Breast epithelium (tissue), 4 donors: Measurements from ENCODE around the gene DDC. TPM values are rescaled to one million over a fixed set of nuclear protein-coding genes. Genes with fewer than 3 reads are reported as not detected.

Experiments
- DNase-seq, 2 donors: peaks; one replicate each; pipeline ENCODE4 v3.0.0-alpha.2; 2019; ENCODE audit warnings: low spot score in 2 of 2
- H3K27ac ChIP-seq, 2 donors: fragments of 200-600 bp; sonication (generic) in 1 of 2; one replicate each; pipeline ENCODE4 v1.5.1; 2016 to 2019; ENCODE audit warnings: mild to moderate bottlenecking in 1 of 2
- H3K27me3 ChIP-seq, 2 donors: fragments of 200-600 bp; sonication (generic) in 1 of 2; one replicate each; pipeline versions ENCODE4 v1.5.1 to v1.6.0; 2017 to 2019; ENCODE audit warnings: control low read depth in 1 of 2, mild to moderate bottlenecking in 1 of 2
- H3K36me3 ChIP-seq: fragments of 200-600 bp; one replicate; pipeline ENCODE4 v1.5.1; 2019
- H3K4me1 ChIP-seq, 2 donors: fragments of 200-600 bp; sonication (generic); one replicate each; pipeline ENCODE4 v1.5.1; 2016 to 2019; ENCODE audit warnings: control low read depth in 1 of 2
- H3K4me3 ChIP-seq, 3 donors: fragments of 200-600 bp; sonication (generic); 1 replicate in 2 of 3; 2 replicates in 1 of 3; pipeline ENCODE4 v1.5.1; 2016 to 2019; ENCODE audit warnings: mild to moderate bottlenecking in 3 of 3, moderate library complexity in 2 of 3
- H3K9me3 ChIP-seq, 2 donors: fragments of 200-600 bp; sonication (generic) in 1 of 2; one replicate each; pipeline ENCODE4 v1.5.1; 2016 to 2019; ENCODE audit warnings: control low read depth in 1 of 2
- POLR2A ChIP-seq: fragments of 450-650 bp; IDR thresholded peaks from one replicate; pipeline ENCODE4 v1.6.1; 2016; ENCODE audit warnings: antibody characterized with exemption, mild to moderate bottlenecking, moderate library complexity
- POLR2AphosphoS5 ChIP-seq, 3 donors: sonication (generic); formaldehyde crosslinking; IDR thresholded peaks; one replicate each; pipeline ENCODE4 v1.6.1; 2017; ENCODE audit warnings: antibody characterized with exemption in 3 of 3
- intact Hi-C: fragments of 100-400 bp; cut with DNase I; formaldehyde crosslinking; loops from one replicate; pipeline ENCODE4 v1.15.1; 2023; ENCODE audit warnings: low total_unique reads
- total RNA-seq, 3 donors: library from RNA; depleted of rRNA; stranded (reverse); fragments of >200 nt; gene quantifications; one replicate each; pipeline ENCODE4 v1.1.0, GENCODE V29; 2016
- TF ChIP-seq, protein P1 (sequence below), 3 donors: fragments of 450-650 bp; IDR thresholded peaks; one replicate each; pipeline ENCODE4 v1.5.1; 2016 to 2017; ENCODE audit warnings: antibody characterized with exemption in 3 of 3, mild to moderate bottlenecking in 3 of 3, moderate library complexity in 3 of 3

Gene DDC
- total RNA-seq, 3 donors from 2014 or later, result 0.29 to 0.33 TPM; not detected in 1

DNA sequence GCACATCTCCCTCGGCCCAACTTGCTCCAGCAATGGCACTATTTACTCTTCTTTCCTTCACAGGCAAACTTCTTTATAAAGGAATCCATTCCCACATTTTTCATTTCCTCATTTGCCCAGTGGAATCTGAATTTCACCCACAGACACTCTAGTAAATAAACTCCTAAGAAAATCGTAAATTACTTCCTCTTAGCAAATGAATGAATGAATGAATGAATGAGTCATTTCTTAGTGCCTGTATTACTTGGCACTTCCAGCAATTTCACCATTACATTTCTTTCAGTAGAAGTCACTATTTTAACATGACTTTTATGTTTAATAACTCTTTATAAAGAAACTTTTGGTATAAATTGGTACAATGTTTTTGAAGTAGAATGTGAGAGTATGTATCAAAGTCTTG lies 55.7 kb downstream of the DDC start:
- Histone ChIP-seq H3K4me1 (no peaks in the 10 kb centered on the region), H3K27me3 (no peaks in the 10 kb centered on the region), H3K9me3 (no peaks in the 10 kb centered on the region), H3K36me3 (no peaks in the 10 kb centered on the region), H3K4me3 (no peak overlapping the region), H3K27ac (no peak overlapping the region)
- DNase-seq, result no peak
- TF ChIP-seq POLR2A, result no peak
- TF ChIP-seq POLR2AphosphoS5 (IDR thresholded peaks at IDR 0.05), result no peak
- TF ChIP-seq, protein P1, sequence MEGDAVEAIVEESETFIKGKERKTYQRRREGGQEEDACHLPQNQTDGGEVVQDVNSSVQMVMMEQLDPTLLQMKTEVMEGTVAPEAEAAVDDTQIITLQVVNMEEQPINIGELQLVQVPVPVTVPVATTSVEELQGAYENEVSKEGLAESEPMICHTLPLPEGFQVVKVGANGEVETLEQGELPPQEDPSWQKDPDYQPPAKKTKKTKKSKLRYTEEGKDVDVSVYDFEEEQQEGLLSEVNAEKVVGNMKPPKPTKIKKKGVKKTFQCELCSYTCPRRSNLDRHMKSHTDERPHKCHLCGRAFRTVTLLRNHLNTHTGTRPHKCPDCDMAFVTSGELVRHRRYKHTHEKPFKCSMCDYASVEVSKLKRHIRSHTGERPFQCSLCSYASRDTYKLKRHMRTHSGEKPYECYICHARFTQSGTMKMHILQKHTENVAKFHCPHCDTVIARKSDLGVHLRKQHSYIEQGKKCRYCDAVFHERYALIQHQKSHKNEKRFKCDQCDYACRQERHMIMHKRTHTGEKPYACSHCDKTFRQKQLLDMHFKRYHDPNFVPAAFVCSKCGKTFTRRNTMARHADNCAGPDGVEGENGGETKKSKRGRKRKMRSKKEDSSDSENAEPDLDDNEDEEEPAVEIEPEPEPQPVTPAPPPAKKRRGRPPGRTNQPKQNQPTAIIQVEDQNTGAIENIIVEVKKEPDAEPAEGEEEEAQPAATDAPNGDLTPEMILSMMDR (IDR thresholded peaks at IDR 0.05), result no peak
- intact Hi-C loops, result no loop called here

DNA sequence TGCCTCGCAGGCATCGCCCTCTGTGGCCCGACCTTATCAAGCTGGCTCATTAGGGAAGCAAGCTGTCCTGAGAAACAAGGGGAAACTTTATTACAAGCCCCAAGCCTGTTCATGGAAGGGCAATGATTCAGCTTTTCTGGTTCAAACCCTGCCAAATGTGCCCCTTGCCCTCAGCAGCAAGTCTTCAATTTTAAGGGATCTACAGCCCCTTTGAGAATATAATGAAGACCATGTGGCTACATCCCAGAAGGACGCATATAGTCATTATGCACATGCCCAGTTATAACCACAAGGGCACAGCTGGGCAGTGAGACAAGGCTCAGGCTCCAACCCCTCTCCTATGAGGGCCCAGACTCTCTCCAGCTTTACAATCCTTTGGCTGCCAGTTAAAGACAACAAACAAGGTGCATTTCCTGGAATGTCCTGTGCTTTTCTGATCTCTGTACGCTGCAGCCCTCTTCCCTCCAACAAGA lies 56.7 kb downstream of the DDC start:
- no peak for DNase-seq
- intact Hi-C loops, result no loop called here

DNA sequence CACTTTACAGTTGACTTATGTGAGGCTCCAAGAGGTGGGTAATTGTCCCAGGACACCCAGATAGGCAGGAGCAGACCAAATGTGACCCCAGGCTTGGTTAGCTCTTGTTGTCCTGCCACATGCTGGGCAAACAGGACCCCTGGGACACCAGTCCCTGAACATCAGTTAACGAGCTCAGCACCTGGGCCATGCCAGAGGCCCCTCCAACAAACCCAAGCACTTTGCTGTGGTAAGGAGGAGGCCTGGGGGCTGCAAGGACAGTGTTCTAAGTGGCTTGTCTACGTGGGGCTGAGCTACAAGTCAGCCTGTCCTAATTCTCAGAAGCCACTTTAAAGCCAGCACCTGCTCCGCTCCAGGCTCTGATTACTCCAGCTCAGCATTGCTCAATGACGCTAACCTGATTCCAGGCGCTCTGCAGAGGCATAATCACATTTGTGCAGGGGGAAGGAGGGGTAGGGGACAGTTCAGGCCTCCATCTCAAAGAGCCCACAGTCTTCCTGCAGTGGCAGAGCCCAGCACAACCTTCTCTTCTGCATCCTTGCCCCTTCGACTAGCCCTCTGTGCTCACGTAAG lies 57.2 kb downstream of the DDC start:
- intact Hi-C loops, result no loop called here
- TF ChIP-seq, protein P1 (IDR thresholded peaks at IDR 0.05), result no peak
- TF ChIP-seq POLR2AphosphoS5 (IDR thresholded peaks at IDR 0.05) (no peak), POLR2A (no peak)
- no peak for DNase-seq
- Histone ChIP-seq H3K4me3 (no peak overlapping the region), H3K36me3 (no peaks in the 10 kb centered on the region), H3K27me3 (no peaks in the 10 kb centered on the region), H3K9me3 (no peaks in the 10 kb centered on the region), H3K27ac (no peak overlapping the region), H3K4me1 (no peaks in the 10 kb centered on the region)

More for the DNA sequence above, 56.7 kb downstream of the DDC start:
- TF ChIP-seq, protein P1 (IDR thresholded peaks at IDR 0.05), result no peak
- no peak for TF ChIP-seq POLR2AphosphoS5 (IDR thresholded peaks at IDR 0.05)
- H3K9me3 ChIP-seq, result no peaks in the 10 kb centered on the region
- H3K27me3 ChIP-seq, result no peaks in the 10 kb centered on the region
- H3K4me1 ChIP-seq, result no peaks in the 10 kb centered on the region
- no peak overlapping the region for H3K27ac ChIP-seq
- no peaks in the 10 kb centered on the region for H3K36me3 ChIP-seq
- H3K4me3 ChIP-seq, result no peak overlapping the region

DNA sequence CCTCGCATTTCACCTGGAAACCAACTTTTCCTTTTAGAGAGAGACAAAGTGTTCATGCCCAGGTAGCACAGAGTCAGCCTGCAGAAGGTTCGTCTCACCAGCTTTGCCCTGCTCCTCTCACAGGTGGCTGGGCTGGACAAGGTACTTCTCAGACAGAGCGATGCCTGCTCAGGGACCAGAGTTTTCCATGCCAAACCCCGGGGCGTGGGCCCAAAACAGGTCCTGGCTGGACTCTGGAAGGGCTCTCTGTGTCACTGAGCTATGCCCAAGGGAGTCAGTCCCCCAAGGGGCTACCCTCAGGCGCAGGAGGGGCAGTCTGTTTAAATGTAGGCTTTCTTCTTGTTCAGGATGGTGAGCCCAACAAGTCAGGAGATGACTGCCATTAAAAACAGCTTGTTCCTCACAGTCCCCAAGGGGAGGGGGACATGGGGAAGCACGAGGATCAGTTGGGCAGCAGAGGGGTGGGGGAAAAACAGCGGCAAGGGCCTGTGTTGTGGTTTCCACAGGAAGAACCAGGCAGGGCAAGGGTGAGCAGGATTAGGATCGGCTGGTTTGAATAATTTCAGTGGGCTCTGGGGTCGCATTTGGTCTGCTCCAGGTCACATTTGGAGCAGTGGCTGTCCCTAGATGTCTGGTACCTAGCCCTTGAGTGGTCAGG lies 59.5 kb downstream of the DDC start:
- intact Hi-C loops, result no loop called here
- H3K9me3 ChIP-seq, result no peaks in the 10 kb centered on the region
- H3K27me3 ChIP-seq, result no peaks in the 10 kb centered on the region
- no peak overlapping the region for H3K4me3 ChIP-seq
- H3K27ac ChIP-seq, result no peak overlapping the region
- no peaks in the 10 kb centered on the region for H3K4me1 ChIP-seq
- no peaks in the 10 kb centered on the region for H3K36me3 ChIP-seq
- no peak for TF ChIP-seq POLR2A
- TF ChIP-seq, protein P1 (IDR thresholded peaks at IDR 0.05), result no peak
- TF ChIP-seq POLR2AphosphoS5 (IDR thresholded peaks at IDR 0.05), result no peak
- DNase-seq, result no peak

DNA sequence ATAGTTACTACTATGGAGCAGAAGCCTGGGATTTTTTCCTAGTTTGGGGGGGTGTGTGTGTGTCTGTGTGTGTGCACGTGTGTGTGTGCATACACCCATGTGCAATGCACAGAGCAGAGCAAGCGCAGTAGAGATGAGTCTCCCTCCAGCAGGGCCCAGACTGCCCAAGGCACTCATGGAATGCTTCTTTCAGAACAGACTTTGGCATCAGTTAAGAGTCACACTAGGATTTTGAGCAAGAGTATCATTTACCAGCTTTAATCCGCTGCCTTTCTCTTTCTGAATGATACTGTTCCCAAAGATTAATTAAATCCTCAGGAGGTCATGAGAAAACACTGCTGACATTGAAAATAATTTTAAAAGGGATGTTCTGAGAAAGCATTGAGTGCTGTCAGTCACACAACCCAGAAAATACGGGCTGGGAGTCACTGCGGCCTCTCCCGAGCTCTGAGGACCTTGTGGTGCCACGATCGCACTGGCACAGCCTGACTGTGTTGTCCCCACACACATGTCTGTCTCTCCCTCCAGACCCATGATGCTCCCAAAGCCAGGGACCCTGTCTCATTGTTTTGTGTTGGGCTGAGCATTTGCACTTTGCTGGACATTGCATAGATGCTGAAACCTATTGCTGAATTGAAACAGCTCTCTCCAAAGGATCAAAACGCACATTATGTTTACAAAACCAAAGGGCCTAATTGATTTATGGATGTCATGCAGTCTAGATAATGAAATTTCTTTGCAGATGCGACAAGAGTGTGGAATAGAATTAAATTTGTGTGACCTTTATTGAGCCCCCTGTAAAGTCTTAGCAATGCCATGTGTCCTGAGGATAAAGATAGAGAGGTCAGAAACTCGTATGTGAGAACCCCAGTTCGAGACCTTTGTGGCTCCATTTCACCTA lies 60.3 kb downstream of the DDC start:
- Histone ChIP-seq H3K27ac (no peak overlapping the region), H3K36me3 (no peaks in the 10 kb centered on the region)
- intact Hi-C loops, result no loop called here

More for the DNA sequence above, 60.3 kb downstream of the DDC start:
- Histone ChIP-seq H3K4me1 (no peaks in the 10 kb centered on the region), H3K4me3 (no peak overlapping the region), H3K27me3 (no peaks in the 10 kb centered on the region), H3K9me3 (no peaks in the 10 kb centered on the region)
- DNase-seq, result no peak
- TF ChIP-seq POLR2AphosphoS5 (IDR thresholded peaks at IDR 0.05), result no peak
- TF ChIP-seq, protein P1 (IDR thresholded peaks at IDR 0.05), result no peak
- no peak for TF ChIP-seq POLR2A
